NCI-H1694 treated with DMSO at 0.1 percent for 48 hours (cell line): ENCODE results near the gene ADGRB3.
A peak's percentile ranks its signal among the peaks of the same experiment; 100 is the strongest.
"Not testable (repeated sequence)": the region's sequence is repeated elsewhere in the genome, so short reads cannot be mapped to it uniquely, and the experiment has no call there.

ENCODE experiments used
- DNase-seq: peaks from one replicate; lab custom pipeline; 2025; lab: John Stamatoyannopoulos, UW

ADGRB3 gene

GRCh38 chr6:68947721-68948120, 312.6 kb downstream of the ADGRB3 start:
- no peak for DNase-seq

DNA sequence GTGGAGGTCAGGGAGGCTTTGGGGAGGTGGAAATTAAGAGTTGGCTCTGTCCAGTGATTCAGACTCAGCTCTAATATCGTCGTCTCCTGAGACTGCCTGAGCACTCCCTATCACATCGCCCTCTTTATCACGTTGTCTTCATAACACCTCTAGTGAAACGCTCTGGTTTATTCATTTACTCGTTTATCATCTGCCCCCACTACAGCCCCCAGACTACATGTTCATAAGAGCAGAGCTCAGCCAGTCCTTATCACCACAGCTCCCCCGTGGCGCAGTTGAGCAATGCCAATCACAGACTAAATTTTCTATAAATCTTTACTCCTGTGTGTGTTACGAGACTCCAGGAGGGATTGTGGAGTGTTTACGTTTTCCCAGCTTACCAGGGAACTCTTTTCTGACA, 316.2 kb downstream of the ADGRB3 start:
- DNase-seq: no peak

DNA sequence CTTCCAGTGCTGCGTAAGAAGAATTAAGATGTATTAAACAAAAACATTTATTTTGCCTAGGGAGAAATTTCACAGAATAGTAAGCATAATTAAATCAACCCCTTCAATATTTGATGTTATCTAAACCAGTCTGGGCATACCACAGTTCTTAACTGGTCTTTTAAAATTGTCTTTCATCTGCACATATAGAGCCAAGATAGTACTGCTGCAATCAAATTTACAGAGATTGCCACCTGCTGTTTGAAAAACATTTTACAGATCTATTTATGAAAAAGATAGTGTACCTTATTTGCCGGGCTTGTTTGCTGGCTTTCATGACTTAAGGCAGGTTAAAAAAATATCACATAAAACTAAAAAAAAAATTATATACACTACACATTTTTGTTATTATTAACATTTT, 323.2 kb downstream of the ADGRB3 start:
- peak; percentile 17 for DNase-seq

DNA sequence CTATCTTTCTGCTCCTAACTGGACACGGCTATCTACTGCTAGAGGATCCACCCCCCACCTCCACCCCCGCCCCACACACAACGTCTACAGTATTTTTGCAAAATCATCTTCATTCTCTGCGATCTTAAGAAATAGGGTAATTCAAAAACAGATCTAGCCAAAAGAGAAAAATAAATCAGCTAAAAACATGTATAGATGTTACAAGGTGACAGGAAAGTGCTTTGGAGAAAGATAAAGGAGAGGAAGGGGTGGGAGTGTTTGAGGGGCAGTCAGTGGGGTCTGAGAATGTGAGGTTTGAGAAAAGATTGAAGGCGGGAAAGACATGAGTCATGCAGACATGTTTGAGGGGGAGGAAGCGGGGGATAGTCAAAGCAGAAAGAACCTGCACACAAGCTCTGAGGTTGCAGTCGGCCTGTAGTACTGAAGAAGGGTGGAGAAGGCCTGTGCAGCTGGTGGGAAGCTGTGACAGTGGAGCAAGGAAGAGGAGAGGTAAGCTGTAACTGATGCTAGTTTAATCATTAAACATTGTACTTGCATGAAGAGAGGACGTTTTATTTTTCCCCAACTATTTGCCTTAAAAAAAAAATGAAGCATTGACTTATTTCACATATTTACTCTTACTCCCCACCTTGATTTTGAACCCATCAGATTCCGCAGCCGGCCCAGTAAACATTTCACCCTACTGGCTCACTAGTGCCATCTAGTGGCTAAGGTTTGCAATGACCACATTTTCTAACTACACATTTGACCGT, 332.6 kb downstream of the ADGRB3 start:
- peak; percentile 13 for DNase-seq

- DNase-seq: no peak
These were observed 333.2 kb downstream of the ADGRB3 start for GRCh38 chr6:68968301-68968649.

- DNase-seq: no peak
These were observed 338.0 kb downstream of the ADGRB3 start for GRCh38 chr6:68973066-68973465.

DNA sequence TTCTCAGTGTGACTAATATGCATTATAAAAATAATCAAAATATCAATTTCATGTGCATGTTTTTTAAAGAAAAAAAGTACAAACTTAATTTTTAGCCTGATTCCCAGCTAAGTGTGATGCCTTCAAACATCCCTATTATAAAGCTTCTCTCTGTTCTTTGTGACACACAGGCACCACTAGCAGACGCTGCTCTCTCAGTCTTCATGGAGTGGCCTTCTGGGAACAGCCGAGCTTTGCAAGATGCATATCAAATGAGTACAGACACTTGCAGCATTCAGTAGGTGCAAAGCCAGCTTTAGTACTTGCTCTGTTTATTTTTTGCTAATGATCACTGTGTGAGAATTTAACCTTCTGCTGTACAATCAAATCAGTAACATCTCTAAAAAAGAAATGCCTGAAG, 340.0 kb downstream of the ADGRB3 start:
- peak; percentile 13 for DNase-seq

DNA sequence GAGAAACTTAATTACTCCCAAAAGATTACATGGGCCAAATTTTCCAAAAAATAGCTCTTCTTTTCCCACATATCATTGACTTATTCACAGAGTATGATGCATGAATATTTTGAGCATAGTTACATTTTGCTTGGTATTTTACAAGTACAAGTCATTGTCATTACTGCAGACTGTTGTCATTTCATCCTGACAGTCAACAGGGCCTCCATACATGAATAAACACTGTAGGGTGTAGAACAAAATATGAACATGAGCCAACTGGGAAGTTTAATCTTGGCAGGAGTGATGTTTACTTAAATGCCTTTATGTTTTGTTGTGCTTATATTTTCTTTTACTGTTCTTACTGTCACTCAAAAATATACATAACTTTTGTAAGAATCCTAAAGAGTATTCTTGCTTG, 340.7 kb downstream of the ADGRB3 start:
- no peak for DNase-seq

DNA sequence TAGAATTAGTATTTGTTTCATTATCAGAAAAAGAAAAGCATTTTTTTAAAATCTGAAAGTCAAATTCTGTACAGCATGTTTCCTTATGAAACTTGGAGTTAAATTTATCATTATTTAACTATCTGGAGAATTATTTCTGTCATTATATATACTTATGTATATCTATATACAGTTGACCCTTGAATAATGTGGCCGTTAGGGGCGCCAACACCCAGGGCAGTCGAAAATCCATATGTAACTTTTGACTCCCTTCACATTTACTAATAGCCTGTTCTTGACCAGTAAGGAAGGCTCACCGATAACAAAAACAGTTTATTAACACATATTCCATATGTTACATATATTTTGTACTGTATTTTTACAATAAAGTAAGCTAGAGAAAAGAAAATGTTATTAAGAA, 341.2 kb downstream of the ADGRB3 start:
- no peak for DNase-seq

DNA sequence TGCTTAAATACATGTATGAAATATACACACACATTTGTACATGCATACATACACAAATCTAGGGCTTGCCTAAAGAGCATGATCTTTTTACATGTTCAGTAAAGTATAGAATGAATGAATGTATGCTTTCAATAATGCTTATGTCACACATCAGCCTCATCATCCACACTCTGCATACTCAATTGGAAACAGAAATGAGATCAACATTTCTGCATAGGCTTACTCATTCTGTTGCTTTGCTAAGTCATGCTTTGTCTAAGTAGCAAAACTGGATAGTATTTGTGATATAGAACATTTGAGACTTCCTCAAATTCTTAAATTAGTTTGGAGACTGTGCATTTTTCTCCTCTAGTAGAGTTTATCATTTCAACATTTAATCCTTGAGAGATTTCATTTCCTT, 343.3 kb downstream of the ADGRB3 start:
- no peak for DNase-seq

DNA sequence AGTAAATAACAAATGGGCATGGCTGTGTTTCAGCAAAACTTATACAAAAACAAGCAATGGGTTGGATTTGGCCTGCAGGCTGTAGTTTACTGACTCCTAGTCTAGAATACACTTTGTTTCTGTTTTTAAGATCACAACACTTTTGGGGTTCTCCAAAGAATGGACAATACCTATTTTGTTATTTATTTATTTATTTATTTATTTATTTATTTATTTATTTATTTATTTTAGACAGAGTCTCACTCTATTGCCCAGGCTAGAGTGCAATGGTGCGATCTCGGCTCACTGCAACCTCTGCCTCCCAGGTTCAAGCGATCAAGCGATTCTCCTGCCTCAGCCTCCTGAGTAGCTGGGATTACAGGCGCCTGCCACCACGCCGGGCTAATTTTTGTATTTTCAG, 346.6 kb downstream of the ADGRB3 start:
- DNase-seq: not testable (repeated sequence)

DNA sequence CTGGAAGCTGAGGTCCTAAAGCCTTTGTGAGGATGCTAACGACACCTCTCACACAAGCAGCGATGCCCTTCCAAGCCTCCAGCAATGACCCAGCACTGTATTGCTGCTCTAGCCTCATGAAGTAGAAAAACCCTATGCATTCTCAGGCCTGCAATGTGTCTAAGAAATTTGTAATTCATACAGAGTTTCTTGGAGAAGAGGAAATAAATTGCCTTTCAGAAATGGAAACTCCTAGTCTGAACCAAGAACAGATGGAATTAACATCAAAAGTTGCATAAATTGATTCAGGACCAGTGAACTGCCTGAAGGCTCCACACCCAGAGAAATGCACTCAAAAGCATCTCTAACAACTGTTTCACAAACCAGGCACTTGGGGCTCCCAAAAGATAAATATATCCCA, 353.6 kb downstream of the ADGRB3 start:
- DNase-seq: no peak

GRCh38 chr6:68990317-68990716, 355.2 kb downstream of the ADGRB3 start:
- DNase-seq: no peak

DNA sequence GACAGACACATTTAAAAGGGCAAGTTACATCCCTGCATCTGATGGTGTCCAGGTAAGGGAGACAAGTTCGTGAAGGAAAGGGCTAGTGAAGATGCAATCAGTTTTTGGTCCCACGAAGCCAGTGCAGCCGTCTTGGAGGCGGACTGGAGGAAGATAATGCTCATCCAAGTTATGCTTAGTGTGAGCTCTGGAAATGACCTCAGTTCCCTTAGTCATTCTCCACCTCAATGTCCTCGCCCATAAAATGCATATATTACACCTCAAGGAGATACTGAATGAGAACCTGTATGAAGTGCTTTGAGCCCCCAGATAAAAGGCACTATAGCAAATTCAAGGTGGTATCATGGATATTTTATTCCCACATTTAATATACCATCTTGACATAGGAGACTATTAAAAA, 358.8 kb downstream of the ADGRB3 start:
- DNase-seq: no peak

DNA sequence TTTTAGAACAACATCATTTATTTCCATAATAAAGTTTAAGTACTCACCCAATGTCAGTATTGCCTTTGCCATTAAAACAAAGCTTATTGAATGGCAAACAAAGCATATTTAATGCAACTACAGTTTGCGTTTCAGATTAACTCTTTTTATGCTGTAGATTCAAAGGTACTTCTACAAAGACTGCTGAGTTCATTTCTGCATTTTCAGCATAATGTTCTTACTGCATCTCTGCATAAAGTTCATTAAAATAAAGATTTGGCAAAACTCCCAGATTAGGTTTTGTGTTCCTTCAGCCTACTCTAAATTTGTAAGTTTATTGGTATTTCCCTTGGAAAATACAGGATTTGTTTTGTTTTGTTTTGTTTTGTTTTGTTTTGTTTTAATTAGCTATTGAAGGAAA, 359.4 kb downstream of the ADGRB3 start:
- DNase-seq: no peak

DNA sequence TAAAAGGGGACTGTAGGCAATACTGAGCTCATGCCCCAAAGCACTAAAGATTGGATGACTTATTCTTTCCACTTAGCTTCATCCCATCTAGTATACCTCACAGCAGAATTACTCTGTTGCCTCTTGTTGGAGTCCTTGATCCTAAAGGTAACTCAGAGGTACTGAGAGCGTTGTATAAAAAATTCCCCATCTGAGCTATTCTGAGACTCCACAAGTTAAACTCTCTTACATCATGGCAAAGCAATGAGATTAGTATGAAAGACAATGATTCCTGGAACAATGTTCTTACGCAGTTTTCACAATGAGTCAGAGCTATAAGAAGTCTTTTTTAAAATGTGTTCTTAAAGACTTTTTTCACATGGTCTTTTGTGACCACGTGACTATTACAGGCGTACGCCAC, 370.1 kb downstream of the ADGRB3 start:
- DNase-seq: no peak

DNA sequence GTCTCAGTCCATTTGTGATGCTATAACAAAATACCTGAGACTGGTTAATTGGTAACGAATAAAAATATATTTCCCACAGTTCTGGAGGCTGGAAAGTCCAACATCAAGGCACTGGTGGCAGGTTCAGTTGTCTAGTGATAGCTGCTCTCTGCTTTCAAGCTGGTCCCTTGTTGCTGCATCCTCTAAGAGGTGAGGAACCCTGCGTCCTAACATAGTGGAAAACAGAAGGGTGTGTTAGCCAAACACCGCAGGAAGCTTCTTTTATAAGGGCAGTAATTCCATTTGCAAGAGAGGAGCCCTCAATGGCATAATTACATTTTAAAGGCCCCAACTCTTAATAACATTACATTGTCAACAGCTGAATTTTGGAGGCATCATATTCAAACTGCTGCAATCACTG, 372.7 kb downstream of the ADGRB3 start:
- DNase-seq: no peak

DNA sequence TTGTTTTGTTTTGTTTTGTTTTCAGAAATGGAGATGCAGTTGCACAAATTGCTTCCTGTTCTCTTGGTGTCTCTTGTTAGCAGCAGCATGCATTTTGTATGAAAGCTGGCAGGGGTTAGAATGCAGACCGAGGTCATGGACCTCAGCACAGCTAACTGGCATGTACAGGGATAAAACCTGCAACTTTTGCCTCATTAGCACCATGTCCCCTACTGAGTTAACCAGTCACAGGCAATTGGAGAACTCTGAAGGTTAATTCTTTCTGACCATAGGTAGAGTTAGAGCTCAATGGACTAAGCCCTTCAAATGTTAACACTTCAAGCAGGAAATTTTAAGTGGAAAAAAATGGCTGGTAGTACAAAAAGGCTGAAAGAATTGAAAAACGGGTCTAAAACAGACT, 377.1 kb downstream of the ADGRB3 start:
- no peak for DNase-seq

DNA sequence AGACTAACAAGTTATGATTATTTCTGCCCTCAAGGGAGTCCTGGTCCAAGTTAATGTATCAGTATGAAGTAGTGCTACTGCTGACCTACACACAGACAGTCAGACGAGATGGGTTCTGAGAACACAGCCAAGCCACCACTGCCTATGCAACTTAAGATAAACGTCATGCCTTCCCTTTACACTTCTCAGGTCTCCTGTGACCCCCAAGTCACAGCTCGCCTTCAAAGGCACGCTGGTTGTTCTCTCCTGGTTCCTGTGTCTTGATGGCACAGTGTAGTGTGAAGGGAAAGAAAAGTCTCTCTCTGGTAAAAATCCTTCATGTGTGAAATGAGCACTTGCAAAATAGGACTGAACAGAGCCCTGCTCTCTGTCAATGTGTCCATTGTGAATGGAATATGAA, 377.8 kb downstream of the ADGRB3 start:
- DNase-seq: no peak

DNA sequence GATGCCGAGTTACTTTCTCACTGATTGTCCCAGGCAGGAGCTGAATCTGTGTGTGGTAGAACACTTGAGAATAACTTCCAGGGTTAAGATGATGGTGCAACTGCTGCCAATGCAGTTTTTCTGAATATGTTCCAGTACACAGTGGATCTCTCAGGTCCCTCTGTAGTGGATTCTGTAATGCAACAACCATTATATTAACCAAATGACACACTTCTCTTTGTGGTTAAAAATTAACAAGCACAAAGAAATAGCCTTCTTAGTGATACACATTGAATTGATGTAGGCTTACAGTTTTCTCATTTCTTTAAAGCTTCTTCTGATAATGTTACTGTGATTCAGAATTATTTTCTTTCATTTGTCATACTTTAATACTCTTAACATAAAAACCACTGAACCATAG, 383.8 kb downstream of the ADGRB3 start:
- no peak for DNase-seq

- no peak for DNase-seq
These were observed 384.8 kb downstream of the ADGRB3 start for GRCh38 chr6:69019832-69020231.

DNA sequence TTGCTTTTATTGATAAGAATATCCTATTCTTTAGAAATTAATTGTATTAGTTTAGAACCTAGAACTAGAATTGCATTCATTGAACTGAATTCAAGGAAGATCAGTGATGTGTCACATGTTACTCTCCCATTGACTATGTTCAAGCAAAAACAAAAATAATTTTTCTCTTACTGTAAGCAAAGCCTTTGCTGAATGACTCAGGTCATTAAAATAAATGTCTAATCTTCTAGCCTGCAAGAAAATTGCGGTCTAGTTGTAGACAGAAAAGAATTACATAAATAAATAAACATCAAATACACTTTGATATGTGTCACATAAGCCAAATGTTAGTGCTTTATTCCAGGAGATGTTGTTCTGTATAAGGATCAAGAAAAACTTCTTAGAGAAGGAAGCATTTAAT, 387.9 kb downstream of the ADGRB3 start:
- DNase-seq: no peak

DNA sequence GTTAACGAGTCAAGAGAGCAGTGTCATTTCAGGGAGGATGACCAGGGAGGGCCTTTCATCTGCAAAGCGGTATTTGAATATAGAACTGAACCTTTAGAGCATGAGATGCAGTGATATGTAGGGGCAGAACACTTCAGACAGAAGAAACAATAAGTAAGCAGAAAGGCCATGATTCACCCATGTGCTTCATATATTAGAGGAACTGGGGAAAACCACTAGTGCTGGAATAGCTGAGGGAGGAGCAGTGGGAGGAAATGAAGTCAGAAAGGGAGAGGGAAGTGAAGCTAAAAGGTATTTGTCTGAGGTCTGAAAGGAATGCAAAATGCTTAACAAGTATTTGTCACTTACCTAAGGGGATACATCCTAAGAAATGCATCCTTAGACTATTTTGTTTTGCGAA, 391.2 kb downstream of the ADGRB3 start:
- no peak for DNase-seq

DNA sequence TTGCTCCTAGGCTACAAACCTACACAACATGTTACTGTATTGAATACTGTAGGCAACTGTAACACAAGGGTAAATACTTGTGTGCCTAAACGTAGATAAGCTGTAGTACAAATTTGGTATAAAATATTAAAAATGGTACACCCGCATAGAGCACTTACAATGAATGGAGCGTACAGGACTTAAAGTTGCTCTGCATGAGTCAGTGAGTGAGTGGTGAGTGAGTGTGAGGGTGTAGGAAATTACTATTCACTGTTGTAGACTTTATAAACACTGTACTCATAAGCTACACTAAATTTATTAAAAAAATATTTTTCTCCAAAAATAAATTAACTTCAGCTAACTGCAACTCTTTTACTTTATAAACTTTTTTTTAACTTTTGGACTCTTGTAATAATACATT, 391.6 kb downstream of the ADGRB3 start:
- no peak for DNase-seq

DNA sequence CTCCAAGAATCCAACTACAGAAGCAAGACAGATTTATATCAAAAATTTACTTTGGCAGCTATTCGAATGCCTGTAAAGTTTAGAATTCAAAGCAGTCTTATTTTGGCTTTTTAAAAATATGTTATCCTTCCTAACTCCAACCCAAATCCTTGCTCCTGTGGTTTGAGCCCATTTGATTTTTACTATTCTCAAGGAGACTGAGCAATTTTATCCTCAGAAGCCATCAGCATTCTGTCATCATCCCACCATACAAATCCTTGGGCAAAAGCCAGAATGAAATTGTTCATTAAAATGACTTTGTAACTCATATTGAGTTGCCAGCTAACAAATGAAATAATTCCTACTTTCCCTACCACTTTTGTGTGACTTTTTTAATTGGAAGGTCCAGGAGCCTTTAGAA, 392.8 kb downstream of the ADGRB3 start:
- DNase-seq: no peak
